SKM-1 treated with dmso at 0.1 percent for 144 hours (cell line): Measurements from ENCODE around the gene CARM1.

Experiments
- DNase-seq: peaks from one replicate; lab custom pipeline; 2025; ENCODE audit not compliant: unreplicated experiment; lab: John Stamatoyannopoulos, UW

Gene CARM1

DNA sequence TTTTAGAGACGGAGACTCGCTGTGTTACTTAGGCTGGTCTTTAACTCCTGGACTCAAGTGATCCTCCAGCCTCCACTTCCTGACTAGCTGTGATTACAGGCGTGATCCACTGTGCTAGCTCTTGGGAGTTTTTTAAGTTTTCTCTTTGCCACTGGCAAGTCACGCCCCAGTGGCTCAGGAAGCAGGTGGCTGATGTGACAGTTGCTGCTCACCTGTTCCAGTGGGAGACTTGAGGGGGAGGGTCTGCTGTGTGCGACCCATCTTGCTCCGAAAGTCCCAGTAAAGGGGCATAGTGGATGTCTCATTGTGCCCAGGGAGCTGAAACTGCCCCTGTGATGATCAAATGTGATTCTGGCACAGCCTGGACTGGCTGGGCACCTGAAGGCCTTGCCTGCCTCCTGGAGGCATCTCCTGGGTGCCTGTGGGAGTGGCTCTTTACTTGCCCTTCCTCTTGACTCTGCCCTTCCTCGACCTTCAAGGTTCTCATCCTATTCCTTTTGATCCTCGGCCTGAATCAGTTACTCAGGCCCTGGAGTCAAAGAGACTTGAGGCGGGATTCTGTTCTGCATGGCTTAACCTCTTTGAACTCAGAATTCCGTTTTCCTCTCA lies 97.3 kb downstream of the CARM1 start:
- DNase-seq = no peak

DNA sequence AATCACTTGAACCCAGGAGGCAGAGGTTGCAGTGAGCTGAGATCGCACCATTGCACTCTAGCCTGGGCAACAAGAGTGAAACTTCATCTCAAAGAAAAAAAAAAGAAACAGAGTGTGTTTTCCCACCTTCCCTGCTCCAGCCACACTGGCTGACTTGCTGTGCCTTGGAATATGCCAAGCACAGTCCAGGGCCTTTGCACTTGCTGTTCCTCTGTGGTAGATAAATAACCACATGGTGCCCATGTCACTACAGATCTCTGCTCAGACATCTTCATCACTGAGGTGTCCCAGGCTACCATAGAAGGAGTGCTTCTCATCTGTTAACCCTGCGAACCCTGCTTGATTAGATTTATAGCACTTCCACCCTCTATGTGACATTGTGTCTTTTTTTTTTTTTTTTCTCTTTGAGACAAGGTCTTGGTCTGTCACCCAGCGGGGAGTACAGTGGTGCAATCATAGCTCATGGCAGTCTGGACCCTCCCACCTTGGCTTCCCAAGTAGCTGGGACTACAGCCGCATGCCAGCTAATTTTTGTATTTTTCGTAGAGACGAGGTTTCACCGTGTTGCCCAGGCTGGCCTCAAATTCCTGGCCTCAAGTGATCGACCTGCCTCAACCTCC lies 99.9 kb downstream of the CARM1 start:
- DNase-seq = no peak
